ENCODE measurements around the gene GOLGA6L2. TPM values are rescaled to one million over a fixed set of nuclear protein-coding genes. Genes with fewer than 3 reads are reported as not detected.
"Not testable (repeated sequence)": the region's sequence is repeated elsewhere in the genome, so short reads cannot be mapped to it uniquely, and the experiment has no call there.

The GOLGA6L2 gene
- total and polyA plus RNA-seq, 12 donors, result 0.16 to 0.24 TPM; not detected in 10

GRCh38 chr15:23437146-23437545 lies 9.9 kb downstream of the GOLGA6L2 start:
- H3K36me3 ChIP-seq (replicated peaks in 1 of 2), result no peaks in the 10 kb centered on the region
- intact Hi-C loops (cut with DNase I), result no loop called here
- no peaks in the 10 kb centered on the region for H3K27me3 ChIP-seq
- no peak for DNase-seq
- WGBS, 4 donors, result 73 to 84% (median 81%) methylated on average over 9 of the region's 9 CpGs
- no peaks in the 10 kb centered on the region for H3K9me3 ChIP-seq (replicated peaks in 1 of 3)
- no peak overlapping the region for H3K27ac ChIP-seq
- no peaks in the 10 kb centered on the region for H3K4me1 ChIP-seq (replicated peaks in 1 of 2)
- H3K4me3 ChIP-seq, result no peak overlapping the region
- TF ChIP-seq CTCF (IDR thresholded peaks at IDR 0.05), result no peak
- TF ChIP-seq POLR2A (IDR thresholded peaks at IDR 0.05), result no peak

- TF ChIP-seq POLR2A (IDR thresholded peaks at IDR 0.05) (no peak), CTCF (IDR thresholded peaks at IDR 0.05) (no peak)
- Histone ChIP-seq H3K27me3 (no peaks in the 10 kb centered on the region), H3K9me3 (replicated peaks in 1 of 3) (no peaks in the 10 kb centered on the region), H3K4me1 (replicated peaks in 1 of 2) (no peaks in the 10 kb centered on the region), H3K27ac (no peak overlapping the region), H3K4me3 (peak overlapping the region in 1 of 4 donors; percentile 17), H3K36me3 (replicated peaks in 1 of 2) (no peaks in the 10 kb centered on the region)
- DNase-seq, result no peak
- intact Hi-C loops (cut with DNase I), result no loop called here
- 37 to 58% (median 54%) methylated on average over 9 to 12 of the region's 12 CpGs for WGBS, 4 donors
These were observed 10.6 kb downstream of the GOLGA6L2 start for GRCh38 chr15:23436421-23436820.

- H3K36me3 ChIP-seq (replicated peaks in 1 of 2); H3K9me3 ChIP-seq (replicated peaks in 1 of 3); H3K27me3 ChIP-seq; H3K27ac ChIP-seq; H3K4me3 ChIP-seq; H3K4me1 ChIP-seq (replicated peaks in 1 of 2); DNase-seq; intact Hi-C loops (cut with DNase I): not testable (repeated sequence)
- 91 to 96% (median 93%) methylated on average over 2 of the region's 2 CpGs for WGBS, 4 donors
These were observed 12.3 kb downstream of the GOLGA6L2 start for GRCh38 chr15:23434699-23435098.

- intact Hi-C loops (cut with DNase I); H3K27me3 ChIP-seq; H3K4me3 ChIP-seq; H3K27ac ChIP-seq; H3K9me3 ChIP-seq (replicated peaks in 1 of 3); H3K36me3 ChIP-seq (replicated peaks in 1 of 2): not testable (repeated sequence)
- WGBS, 4 donors, result 54 to 71% (median 59%) methylated on average over 6 to 8 of the region's 8 CpGs
- peak in 4 of 7 donors; percentile 27 to 53 (median 30) for DNase-seq
- peaks cover 12 to 13% of the 10 kb centered on the region in 2 donors for H3K4me1 ChIP-seq (replicated peaks in 1 of 2)
These were observed 21.7 kb downstream of the GOLGA6L2 start for GRCh38 chr15:23425327-23425726.

GRCh38 chr15:23424111-23424904 lies 22.7 kb downstream of the GOLGA6L2 start:
- H3K4me1 ChIP-seq (replicated peaks in 1 of 2), result peaks cover 12 to 13% of the 10 kb centered on the region in 2 donors
- intact Hi-C loops (cut with DNase I), result no loop called here

More at GRCh38 chr15:23424111-23424904, 22.7 kb downstream of the GOLGA6L2 start:
- Histone ChIP-seq H3K9me3 (replicated peaks in 1 of 3) (no peaks in the 10 kb centered on the region), H3K4me3 (no peak overlapping the region), H3K27me3 (no peaks in the 10 kb centered on the region), H3K36me3 (replicated peaks in 1 of 2) (no peaks in the 10 kb centered on the region), H3K27ac (no peak overlapping the region)
- peak in 2 of 7 donors; percentile 25 to 48 for DNase-seq
- TF ChIP-seq POLR2A (IDR thresholded peaks at IDR 0.05) (no peak), CTCF (IDR thresholded peaks at IDR 0.05) (no peak)
- 86 to 96% (median 92%) methylated on average over 9 to 13 of the region's 13 CpGs for WGBS, 4 donors
